ENCODE data around the gene CLNS1A.
"Not testable (repeated sequence)": the region's sequence is repeated elsewhere in the genome, so short reads cannot be mapped to it uniquely, and the experiment has no call there.

Gene CLNS1A, protein sequence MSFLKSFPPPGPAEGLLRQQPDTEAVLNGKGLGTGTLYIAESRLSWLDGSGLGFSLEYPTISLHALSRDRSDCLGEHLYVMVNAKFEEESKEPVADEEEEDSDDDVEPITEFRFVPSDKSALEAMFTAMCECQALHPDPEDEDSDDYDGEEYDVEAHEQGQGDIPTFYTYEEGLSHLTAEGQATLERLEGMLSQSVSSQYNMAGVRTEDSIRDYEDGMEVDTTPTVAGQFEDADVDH

DNA sequence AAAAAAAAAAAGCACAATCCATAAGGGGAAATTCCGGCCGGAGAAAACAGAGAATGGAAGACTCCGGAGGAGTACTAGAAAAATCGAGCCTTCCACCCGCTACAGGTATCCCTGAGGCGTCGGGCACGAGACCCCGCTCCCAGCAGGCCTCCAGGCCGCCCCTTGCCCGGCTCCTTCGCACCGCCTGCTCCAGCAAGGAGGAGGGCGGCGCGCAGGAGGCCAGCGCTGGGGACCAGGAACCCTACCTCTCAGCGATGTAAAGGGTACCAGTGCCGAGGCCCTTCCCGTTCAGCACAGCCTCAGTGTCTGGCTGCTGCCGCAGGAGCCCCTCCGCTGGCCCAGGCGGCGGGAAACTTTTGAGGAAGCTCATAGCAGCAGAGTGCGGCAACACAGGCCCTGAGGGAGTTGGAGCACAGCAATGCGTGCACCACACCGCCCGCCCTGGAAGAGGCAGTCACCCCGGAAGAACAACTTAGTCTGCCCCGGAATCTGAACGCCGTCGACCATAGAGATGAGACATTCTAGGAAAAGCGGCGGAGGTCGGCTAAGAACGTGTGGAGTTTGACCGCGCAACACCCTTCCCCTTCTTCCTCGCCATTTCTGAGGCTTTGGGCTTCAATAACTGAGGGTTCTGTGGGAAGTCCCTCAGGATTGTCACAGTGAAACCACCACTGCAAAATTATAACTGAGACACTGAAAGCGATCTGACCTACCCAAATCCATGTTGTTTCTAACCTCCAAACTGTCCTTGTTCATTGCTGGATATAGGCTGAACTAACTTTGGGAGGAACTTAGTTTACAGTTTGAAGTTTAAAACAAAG, at the start of gene CLNS1A:
Gene CLNS1A, minus strand, starts transcription at position 450 of the 821 bp plus-strand sequence. Its CDS starts 80 bp downstream, at position 370.
- DNase-seq = peak; percentile 81

DNA sequence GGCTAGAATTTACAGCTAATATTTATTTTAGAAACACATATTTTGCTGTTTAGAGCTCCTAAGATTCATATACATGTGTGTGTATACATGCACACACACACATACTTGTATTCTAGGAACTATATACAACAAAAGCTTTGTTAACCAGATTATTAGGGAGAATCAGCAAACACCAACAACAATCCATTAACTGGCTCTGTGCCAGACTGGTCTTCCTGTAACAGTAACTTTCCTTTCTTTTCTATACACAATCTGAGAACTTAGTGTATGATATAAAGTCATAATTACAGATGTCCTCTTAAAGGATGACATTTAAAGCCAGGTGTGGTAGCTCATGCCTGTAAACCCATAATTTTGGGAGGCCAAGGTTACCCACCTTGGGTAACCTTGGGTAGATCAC, 49.5 kb upstream of the CLNS1A start:
- DNase-seq = no peak

DNA sequence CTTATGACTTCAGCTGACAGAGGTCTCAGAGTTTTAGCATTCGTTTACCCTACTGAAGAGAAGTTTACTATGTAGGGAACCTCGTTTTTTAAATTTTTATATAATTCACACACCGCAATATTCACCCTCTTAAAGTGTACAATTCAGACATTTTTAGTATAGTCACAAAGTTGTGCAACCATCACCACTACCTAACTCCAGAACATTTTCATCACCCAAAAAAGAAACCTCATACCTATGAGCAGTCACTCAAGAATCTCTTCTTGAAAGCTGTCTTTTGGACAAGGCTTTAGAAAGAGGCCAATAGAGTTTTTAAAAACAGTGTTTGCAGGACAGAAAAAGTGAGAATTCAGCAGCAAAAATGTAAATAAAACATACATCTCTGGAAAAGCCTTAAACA, 39.5 kb upstream of the CLNS1A start:
- no peak for DNase-seq

DNA sequence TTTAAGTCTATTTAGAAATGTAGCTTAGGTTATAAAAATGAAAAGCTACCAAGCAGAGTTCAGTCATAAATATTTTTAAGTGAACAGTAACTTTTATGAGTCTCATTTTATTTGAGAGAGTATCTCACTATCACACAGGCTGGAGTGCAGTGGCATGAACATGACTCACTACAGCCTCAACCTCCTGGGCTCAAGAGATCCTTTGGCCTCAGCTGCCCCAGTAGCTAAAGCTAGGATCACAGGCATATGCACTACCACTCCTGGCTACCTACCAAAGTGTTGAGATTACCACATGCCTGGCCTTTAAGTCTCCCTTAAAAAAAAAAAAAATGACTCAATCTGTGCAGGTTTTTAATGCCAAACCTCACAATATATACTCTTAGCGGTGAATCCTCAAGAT, 34.7 kb upstream of the CLNS1A start:
- DNase-seq = no peak

DNA sequence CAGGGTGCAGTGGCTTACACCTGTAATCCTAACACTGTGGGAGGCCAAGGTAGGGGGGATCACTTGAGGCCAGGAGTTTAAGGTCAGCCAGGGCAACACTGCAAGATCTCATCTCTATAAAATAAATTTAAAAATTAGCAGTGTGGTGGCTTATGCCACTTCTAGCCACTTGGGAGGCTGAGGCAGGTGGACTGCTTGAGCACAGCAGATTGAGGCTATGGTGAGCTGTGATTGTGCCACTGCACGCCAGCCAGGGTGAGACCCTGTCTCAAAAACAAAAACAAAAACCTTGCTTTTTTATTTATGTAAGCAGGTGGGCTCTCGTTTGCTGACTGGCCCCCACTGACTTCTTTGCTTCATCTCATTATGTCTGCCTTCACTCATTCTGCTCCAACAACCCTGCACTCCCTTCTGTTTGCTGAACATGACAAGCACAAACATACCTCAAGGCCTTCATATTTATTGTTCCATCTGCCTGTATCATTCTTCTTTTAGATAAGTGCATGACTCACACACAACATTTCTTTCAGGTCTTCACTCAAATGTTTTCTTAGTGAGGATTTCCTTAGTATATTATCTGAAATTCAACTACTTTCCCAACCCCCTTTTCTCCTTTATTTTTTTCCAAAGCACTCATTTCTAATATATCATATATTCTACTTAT, 32.4 kb upstream of the CLNS1A start:
- DNase-seq = no peak

DNA sequence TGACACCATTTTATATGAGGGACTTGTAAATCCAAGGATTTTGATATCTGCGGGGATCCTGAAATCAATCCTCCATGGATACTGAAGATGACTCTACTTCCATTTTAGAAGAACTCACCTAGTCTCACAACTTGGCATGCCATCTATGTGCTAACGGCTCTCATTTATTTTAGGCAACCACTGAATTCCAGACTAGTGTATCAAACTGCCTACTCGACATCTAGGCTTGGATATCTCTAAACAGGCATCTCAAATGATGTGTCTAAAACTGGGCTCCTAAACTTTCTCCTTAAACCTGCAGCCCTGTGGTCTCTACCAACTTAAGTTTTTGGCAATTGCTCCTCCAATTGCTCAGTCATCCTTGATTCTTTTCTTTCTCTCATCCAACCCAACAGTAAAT, 31.2 kb upstream of the CLNS1A start:
- no peak for DNase-seq

DNA sequence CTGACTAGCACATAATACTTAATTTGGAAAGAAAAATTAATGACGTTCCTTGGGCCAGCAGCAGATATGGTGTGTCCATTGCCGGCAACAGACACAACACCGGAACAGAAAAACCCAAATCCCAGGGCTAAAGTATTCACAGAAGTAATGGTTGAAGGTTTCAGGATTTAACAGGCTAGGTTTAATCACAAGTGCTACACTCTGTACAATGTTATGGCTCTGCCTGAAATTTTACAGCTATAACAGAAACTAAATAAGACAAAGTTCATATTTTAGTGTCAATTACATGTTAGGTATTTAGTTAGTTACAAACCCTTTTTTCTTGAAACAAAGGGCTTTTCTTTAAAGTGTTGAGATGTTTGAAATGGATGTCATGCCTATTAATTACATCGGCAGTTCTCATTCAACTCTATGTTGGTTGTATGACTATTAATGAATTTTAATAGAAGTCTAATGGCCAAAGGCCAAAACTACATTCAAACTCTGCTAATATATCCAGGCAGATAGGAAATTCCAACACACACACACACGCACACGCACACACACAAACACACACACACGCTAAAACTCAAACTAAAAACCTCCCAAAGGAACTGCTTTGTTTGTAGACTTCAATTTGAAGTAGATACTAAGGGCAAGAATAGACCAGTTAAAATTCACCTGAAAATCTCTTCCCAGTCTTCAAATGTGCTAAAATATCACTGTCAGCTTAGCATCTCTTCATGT, 27.8 kb upstream of the CLNS1A start:
- DNase-seq = no peak

DNA sequence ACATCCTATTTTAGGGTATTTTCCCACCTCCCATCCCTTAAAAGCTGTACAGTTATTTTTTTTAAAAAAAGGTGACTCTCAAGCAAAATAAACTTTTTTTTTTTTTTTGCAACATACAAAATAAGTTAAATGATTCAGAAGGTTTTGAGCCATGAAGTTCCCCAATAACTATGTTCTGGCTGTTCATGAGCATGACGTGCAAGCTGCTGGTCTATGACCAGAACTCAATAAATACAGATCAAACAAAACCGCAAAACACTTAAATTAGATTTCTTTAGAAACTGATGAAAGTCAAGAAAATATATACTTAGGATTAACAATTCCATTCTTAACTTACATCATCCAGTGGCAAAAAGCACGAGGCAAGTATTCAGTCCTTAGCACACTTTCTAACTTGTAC, 24.1 kb upstream of the CLNS1A start:
- no peak for DNase-seq

DNA sequence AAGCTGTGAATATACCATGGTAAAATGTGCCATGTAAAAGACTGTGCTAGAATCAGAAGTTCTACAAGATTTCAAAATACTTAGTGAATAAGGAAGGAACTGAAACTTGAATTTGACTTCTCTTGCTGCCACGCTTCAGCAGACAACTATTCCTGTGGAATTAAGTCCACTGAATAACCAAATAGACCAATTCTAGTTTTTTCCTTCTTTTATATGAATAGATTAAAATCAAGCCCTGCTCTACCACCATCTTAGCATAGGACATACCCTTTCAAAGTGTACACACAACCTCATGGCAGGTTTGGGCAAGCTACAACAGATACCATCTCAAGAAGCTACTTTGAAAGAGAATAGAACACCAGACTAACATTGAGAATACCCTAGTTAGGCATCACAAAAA, 23.4 kb upstream of the CLNS1A start:
- no peak for DNase-seq

DNA sequence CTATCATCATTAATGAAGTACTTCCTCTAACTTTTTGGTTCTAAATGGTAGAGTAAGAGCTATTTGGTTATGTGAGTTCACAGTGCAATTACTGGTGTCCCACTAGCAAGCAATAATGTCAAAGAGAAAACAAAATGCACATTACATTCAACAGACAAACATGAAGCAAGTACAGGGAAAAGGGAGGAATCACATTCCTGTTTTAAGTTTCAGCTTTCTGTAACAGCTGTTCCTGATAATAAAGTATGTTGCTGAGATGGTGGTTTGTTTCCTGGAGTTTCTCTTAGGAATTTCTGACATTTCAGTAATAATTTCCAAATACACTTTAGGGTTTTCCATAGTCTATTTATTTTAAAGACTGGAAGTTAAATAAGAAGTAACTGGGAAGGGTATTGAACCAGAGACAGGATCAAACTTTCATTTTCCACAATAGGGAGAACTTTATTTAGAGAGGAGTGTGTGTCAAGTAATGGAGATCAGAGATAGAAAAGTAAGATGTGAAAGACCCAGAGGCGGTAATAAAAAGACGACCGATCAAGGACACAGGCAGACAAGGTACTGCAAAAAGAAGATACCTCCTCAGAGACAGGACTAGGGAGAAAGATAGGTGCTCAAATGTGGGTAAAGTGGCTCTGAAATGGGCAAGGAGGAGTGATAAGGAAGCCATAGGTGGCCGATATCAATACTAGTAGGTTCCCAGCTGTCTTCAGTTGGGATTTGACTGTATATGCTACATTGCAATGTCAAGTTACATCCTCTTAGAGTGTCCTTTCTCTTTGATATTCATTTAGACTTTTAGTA, 20.8 kb upstream of the CLNS1A start:
- no peak for DNase-seq

DNA sequence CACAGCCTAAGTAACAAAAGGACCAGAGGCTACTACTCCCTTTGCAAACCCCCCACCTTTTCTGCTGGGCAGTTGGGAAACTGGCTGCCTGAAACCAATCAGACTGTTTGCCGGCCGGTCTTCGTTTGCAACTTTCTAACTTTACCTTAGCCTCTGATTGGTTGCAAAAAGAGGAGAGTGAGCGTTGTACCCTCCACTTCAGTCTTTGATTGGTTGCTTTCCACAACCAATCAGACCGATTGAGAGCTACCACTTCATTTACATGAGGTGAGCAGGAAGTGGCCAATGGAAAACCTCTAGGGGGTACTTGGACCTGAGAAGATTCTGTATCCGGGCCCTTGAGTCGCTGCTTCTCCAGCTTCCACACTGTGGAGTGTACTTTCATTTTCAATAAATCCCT, 18.8 kb upstream of the CLNS1A start:
- DNase-seq = no peak

DNA sequence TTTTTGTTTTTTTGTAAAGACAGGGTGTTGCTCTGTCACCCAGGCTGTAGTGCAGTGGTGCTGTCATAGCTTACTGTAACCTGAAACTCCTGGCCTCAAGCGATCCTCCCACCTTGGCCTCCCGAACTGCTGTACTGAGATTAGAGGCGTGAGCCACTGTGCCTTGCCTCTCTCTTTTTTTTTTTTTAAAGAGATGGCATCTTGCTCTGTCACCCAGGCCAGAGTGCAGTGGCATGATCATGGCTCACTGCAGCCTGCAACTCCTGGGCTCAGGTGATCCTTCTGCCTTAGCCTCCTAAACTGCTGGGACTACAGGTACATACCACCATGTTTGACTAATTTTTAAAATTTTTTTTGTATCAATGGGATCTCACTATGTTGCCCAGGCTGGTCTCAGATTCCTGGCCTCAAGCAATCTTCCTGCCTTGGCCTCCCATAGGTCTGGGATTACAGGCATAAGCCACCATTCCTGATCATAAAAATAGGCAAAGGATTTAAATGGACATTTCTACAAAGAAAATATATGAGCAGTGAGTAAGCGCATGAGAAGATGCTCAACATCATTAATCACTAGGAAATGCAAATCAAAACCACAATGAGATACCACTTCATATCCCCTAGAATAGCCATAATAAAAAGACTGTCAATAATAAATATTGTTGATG, 17.3 kb upstream of the CLNS1A start:
- DNase-seq = no peak

DNA sequence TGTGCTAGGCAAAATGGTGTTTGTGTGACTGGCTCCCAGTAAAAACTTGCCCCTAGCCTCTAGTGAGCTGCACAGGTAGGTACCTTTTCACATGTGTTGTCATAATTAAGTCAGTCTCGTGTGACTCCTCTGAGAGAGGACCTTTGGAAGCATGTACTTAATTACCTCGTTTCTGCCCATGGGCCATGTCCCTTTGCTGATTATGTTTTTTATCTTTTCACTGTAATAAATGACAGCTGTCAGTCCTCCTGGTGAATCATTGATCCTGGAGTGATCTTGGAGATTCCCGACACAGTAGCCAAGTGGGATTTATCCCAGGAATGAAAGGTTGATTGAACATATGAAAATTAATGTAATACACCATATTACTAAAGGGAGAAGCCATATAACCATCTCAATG, 12.5 kb upstream of the CLNS1A start:
- no peak for DNase-seq

DNA sequence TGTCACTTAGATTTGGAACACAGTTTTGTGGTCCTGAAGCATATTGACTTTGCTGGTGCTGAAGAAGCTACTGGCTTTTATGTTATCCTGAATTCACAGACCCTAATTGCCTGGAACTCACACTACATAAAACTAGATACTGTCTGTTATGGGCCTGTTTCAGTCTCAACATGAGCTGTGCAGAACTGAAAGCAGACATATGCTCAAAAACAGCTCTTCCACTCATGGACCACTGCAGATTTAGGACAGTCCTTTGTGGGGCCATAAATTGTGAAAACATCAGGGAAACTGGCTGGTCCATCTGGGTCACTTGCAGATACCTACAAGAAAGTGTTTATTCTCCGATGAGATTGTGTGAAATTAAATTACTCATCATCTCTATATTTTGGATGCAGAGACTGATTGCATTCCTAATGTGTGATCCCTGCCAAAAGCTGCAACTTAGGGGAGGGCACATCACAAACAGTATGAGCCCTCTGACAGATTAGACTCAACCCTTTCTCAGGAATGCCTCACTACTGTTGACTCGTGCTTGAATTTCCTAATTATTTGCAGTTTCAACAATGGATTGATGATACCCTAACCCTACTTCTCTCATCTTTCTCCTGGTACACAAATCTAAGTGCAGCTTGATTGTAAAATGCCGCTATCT, 10.2 kb upstream of the CLNS1A start:
- no peak for DNase-seq

DNA sequence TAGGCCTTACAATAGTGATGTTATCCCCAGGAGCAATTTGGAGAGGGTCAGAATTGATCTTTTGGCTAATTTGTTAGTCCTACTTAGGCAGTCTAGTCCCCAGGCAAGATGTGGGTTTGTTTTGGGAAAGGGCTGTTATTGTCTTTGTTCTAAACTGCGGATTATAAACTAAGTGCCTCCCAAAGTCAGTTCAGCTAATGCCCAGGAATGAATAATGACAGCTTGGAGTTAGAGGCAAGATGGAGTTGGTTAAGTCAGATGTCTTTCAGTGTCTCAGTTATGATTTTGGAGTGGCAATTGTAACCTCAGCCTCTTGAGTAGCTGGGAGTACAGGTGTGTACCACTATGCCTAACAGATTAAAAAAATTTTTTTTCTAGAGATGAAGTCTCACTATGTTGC, 7.3 kb upstream of the CLNS1A start:
- no peak for DNase-seq

DNA sequence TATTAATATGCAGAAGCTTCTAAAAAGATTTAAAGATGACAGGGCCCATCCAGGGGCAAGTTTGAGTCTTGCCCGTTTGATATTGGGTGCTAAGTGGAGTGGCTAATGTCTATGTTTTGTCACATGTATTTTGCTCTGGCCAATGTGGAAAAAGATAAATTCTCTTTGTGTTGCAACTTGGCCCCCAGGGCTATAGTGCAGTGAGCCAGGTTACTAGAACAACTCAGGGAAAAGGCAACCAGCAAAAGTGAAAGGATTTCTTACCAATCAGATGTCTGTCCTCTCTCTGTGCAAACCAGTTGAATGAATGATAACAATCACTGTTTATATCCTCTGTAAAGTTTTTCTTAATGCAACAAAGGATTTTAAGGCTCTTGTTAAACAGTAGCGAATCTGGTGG, 4.6 kb upstream of the CLNS1A start:
- no peak for DNase-seq

DNA sequence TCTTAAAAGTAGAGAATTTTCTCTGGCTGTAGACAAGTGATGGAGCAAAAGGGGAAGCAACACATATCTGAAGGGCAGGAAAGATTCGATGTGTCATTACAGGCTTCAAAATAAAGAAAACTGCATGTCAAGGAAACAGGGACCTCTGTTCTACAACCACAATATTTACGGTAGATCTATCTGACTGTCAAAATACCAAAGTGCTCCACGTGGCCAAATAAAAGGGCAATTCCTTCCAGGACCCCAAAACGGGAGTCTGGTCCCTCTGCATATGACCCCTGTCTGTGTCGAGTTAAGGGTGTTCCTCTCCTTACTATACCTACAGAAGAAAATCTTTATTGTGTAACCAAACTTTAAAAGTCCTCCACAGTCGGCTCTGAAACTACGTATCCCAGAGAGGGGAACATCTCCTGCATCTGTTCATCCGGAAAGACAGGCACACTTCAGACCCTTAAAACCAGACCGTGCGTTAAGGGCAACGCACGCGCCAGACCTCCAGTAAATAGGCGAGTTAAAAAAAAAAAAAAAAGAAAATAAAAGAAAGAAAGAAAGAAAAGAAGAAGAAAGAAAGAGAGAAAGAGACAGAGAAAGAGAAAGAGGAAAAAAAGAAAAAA, 756 bp downstream of the CLNS1A start:
- no peak for DNase-seq

DNA sequence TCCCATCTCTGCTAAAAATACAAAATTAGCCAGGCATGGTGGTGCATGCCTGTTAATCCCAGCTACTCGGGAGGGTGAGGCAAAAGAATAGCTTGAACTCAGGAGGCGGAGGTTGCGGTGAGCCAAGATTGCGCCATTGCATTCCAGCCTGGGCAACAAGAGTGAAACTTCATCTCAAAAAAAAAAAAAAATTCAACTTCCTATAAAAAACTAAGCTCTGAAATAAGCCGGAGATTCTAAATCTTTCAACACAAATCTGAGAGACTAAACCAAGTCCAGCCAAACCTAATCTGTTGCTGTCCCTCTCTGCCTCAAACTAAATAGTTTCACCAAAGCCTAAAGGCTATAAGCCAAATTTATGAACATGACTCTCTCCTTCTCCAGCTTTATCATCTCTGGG, 3.7 kb downstream of the CLNS1A start:
- not testable (repeated sequence) for DNase-seq

DNA sequence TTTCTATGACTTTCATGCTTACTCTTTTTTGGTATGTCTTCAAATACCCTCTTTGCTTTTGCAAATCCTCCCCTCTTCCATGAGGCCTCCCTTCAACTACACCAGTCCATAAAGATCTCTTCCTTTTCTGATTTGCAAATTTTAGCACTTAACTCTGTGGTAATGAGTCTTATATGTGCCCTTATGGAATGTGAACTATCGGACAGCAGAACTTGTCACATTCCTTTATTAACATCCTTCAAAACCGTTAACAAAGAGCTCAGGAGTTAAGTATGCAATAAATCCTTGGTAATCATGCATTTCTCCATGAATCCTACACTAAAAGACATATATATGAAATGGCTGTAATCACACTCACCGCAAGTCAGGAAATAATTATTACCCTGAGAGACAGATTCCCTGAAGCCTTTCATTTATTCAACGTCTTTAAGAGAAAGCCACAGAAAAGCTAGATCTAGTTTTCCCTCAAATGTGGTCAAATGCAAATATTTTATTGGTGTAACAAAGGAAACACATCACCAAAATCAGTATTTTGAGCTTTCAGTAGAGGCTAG, 7.4 kb downstream of the CLNS1A start:
- no peak for DNase-seq

DNA sequence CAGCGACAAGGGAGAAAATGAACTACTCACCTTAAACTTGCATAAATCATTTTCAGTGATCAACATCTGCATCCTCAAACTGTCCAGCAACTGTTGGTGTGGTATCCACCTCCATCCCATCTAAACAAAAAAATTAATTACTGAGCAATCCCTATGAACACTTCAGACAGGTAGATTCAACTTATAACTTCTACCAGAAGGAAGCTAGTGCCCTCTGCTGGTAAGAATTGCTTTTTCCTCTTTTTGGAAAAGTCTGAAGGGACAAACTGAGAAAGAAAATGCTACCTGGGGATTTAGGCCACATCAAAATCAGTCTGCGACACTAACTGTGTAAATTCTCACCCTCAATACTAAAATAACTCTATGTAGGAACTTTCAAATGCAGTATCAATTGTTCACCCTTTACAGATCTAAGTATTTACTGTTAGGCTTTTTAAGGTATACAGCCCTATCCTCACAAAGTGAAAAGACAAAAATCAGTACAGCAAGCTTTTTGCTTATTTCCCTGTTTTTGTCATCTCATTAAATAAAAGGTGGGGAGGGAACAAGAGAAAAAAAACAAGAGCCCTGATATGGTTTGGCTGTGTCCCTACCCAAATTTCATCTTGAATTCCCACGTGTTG, 17.9 kb downstream of the CLNS1A start:
- DNase-seq = no peak

All from CD4-positive, alpha-beta T cell treated with Interleukin-6 for 4 hours (primary cell).